Measurements from ENCODE around the gene NOCT. TPM values are rescaled to one million over a fixed set of nuclear protein-coding genes. Genes with fewer than 3 reads are reported as not detected.

The NOCT gene
- total and polyA plus RNA-seq, 2 donors (not counting 3 experiments of a cell fraction or from before 2014, with no cell fraction given), result 7.6 to 20.1 TPM

DNA sequence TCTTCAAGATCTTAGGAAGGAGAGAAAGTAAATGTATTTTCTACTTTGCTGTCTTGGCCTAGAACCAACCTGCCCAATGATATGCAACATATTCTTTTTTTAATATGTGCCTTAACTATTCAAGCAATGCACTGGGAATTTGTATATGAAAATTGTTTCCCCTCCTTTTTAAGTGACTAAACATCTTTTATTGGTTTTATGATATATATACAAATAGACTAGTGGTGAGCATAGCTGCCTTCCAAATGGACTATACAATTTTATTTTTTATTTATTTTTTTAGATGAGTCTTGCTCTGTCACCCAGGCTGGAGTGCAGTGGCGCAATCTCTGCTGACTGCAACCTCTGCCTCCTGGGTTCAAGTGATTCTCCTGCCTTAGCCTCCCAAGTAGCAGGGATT, 10.3 kb downstream of the NOCT start:
- dilution Hi-C loops (cut with MboI; ENCODE audit: extremely low pct_ligation_motif_present, low sequenced_read_pairs) (no loop called here), intact Hi-C loops (cut with micrococcal nuclease) (no loop called here)
- no peaks in the 10 kb centered on the region for H3K27me3 ChIP-seq (ENCODE audit: control insufficient read depth in 2 of 2, insufficient read depth in 2 of 2, low read length in 2 of 2)
- H3K9me1 ChIP-seq (replicated peaks; ENCODE audit: control insufficient read depth, extremely low read depth, insufficient read depth, low read length), result no peaks in the 10 kb centered on the region
- FAIRE-seq (no peak), DNase-seq (ENCODE audit: low read depth, low spot score) (no peak)
- no peak overlapping the region for H3K27ac ChIP-seq (ENCODE audit: insufficient read depth, low read depth, low read length)
- H3K4me3 ChIP-seq (replicated peaks in 1 of 3; ENCODE audit: insufficient read depth in 1 of 3, low read depth in 1 of 3, low read length in 3 of 3), result no peak overlapping the region
- BruUV-seq (replicated peaks), result no TSS peak
- no peak overlapping the region for H3K4me2 ChIP-seq (ENCODE audit: insufficient read depth, low read length)
- TF ChIP-seq, protein P1, sequence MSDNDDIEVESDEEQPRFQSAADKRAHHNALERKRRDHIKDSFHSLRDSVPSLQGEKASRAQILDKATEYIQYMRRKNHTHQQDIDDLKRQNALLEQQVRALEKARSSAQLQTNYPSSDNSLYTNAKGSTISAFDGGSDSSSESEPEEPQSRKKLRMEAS (IDR thresholded peaks at IDR 0.05; ENCODE audit: insufficient read depth, insufficient read length), result no peak
- TF ChIP-seq MYC (IDR thresholded peaks at IDR 0.05; ENCODE audit: low read depth, low read length) (no peak), POLR2A (IDR thresholded peaks at IDR 0.05; ENCODE audit: low read depth, low read length) (no peak), JUN (IDR thresholded peaks at IDR 0.05; ENCODE audit: borderline replicate concordance, insufficient read depth, insufficient read length, low read depth) (no peak), GATA2 (IDR thresholded peaks at IDR 0.05; ENCODE audit: insufficient read depth, insufficient read length, low read depth, low read length) (no peak), FOS (IDR thresholded peaks at IDR 0.05; ENCODE audit: borderline replicate concordance, insufficient read depth, low read length) (no peak), EZH2 (IDR thresholded peaks at IDR 0.05; ENCODE audit: borderline replicate concordance, low read depth, low read length, severe bottlenecking) (no peak), POLR2AphosphoS5 (IDR thresholded peaks at IDR 0.05; ENCODE audit: insufficient read depth, low read depth, low read length) (no peak)
- TF ChIP-seq, protein P2, sequence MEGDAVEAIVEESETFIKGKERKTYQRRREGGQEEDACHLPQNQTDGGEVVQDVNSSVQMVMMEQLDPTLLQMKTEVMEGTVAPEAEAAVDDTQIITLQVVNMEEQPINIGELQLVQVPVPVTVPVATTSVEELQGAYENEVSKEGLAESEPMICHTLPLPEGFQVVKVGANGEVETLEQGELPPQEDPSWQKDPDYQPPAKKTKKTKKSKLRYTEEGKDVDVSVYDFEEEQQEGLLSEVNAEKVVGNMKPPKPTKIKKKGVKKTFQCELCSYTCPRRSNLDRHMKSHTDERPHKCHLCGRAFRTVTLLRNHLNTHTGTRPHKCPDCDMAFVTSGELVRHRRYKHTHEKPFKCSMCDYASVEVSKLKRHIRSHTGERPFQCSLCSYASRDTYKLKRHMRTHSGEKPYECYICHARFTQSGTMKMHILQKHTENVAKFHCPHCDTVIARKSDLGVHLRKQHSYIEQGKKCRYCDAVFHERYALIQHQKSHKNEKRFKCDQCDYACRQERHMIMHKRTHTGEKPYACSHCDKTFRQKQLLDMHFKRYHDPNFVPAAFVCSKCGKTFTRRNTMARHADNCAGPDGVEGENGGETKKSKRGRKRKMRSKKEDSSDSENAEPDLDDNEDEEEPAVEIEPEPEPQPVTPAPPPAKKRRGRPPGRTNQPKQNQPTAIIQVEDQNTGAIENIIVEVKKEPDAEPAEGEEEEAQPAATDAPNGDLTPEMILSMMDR (IDR thresholded peaks at IDR 0.05; ENCODE audit: extremely low read depth in 1 of 2, insufficient read depth in 1 of 2, low read depth in 1 of 2, low read length in 2 of 2), result no peak
- H3K79me2 ChIP-seq (ENCODE audit: control insufficient read depth, insufficient read depth, low read length), result peaks cover 87% of the 10 kb centered on the region
- CTCF ChIA-PET, result no interaction called here
- no peaks in the 10 kb centered on the region for H3K9me3 ChIP-seq (replicated peaks; ENCODE audit: control insufficient read depth, insufficient read depth, low read length)
- POLR2A ChIA-PET, result no interaction called here
- no peaks in the 10 kb centered on the region for H3K4me1 ChIP-seq (ENCODE audit: control insufficient read depth, extremely low read depth, insufficient read depth, low read length)
- H2AFZ ChIP-seq (ENCODE audit: low read depth, low read length), result no peak overlapping the region
- no peak overlapping the region for H3K9ac ChIP-seq (replicated peaks; ENCODE audit: extremely low read depth, insufficient read depth, low read length)
- H4K20me1 ChIP-seq (replicated peaks; ENCODE audit: control insufficient read depth, extremely low read depth, insufficient read depth, low read length), result no peaks in the 10 kb centered on the region
- no peaks in the 10 kb centered on the region for H3K36me3 ChIP-seq (ENCODE audit: control insufficient read depth in 2 of 2, extremely low read depth in 1 of 2, insufficient read depth in 2 of 2, low read length in 2 of 2)

Data from endothelial cell of umbilical vein (primary cell).